KMS-11 (cell line): ENCODE measurements around the gene TOGARAM2.

Source experiments
- H2AFZ ChIP-seq: fragments of 200-600 bp; sonication (generic); 2 replicates; pipeline ENCODE4 v1.6.1; 2016; ENCODE audit warnings: antibody characterized with exemption, mixed run types, low read depth
- H3K27ac ChIP-seq: fragments of 200-600 bp; sonication (generic); 2 replicates; pipeline ENCODE4 v1.6.1; 2016; ENCODE audit warnings: mild to moderate bottlenecking, mixed run types
- H3K27me3 ChIP-seq: fragments of 200-600 bp; sonication (generic); 2 replicates; pipeline ENCODE4 v1.6.1; 2017; ENCODE audit warnings: mild to moderate bottlenecking, low read depth, mixed run types, moderate library complexity; ENCODE audit not compliant: insufficient read depth
- H3K36me3 ChIP-seq: fragments of 200-600 bp; sonication (generic); 2 replicates; pipeline ENCODE4 v1.6.1; 2017; ENCODE audit warnings: mild to moderate bottlenecking, mixed run types; ENCODE audit not compliant: insufficient read depth
- H3K4me1 ChIP-seq: fragments of 200-600 bp; sonication (generic); 2 replicates; pipeline ENCODE4 v1.6.1; 2016; ENCODE audit warnings: mild to moderate bottlenecking, low read depth, mixed run types; ENCODE audit not compliant: poor library complexity, severe bottlenecking
- H3K4me2 ChIP-seq: fragments of 200-600 bp; sonication (generic); 2 replicates; pipeline ENCODE4 v1.7.0; 2016; ENCODE audit warnings: mild to moderate bottlenecking, mixed run types
- H3K4me3 ChIP-seq: fragments of 200-600 bp; sonication (generic); IDR thresholded peaks from 2 replicates; pipeline ENCODE4 v1.6.1; 2017; ENCODE audit warnings: low read depth, low read length, mixed read lengths; ENCODE audit not compliant: insufficient read depth
- H3K79me2 ChIP-seq: fragments of 200-600 bp; sonication (generic); 2 replicates; pipeline ENCODE4 v1.6.1; 2016; ENCODE audit warnings: low read depth, mixed run types; ENCODE audit not compliant: insufficient read depth
- H3K9ac ChIP-seq: fragments of 200-600 bp; sonication (generic); 2 replicates; pipeline ENCODE4 v1.6.1; 2016; ENCODE audit warnings: mild to moderate bottlenecking, mixed run types
- H4K20me1 ChIP-seq: fragments of 200-600 bp; sonication (generic); 2 replicates; pipeline ENCODE4 v1.6.1; 2016; ENCODE audit warnings: mild to moderate bottlenecking, mixed run types; ENCODE audit not compliant: insufficient read depth
- CTCF ChIP-seq: fragments of 200-600 bp; sonication (generic); conservative IDR thresholded peaks from 2 replicates; pipeline ENCODE4 v1.6.1; 2017; ENCODE audit warnings: low read depth, mild to moderate bottlenecking, antibody characterized with exemption, low read length, moderate library complexity, mixed read lengths

The TOGARAM2 gene

GRCh38 chr2:28951910-28952835, 28.9 kb upstream of the TOGARAM2 start:
- Histone ChIP-seq H3K4me1 (no peaks in the 10 kb centered on the region), H3K79me2 (no peaks in the 10 kb centered on the region), H4K20me1 (no peaks in the 10 kb centered on the region; the same call in 1 of the 2 replicates), H3K4me3 (no peak overlapping the region), H3K36me3 (peaks cover 11% of the 10 kb centered on the region; the same call in 1 of the 2 replicates), H2AFZ (no peak overlapping the region), H3K4me2 (no peak overlapping the region), H3K27ac (no peak overlapping the region), H3K27me3 (no peaks in the 10 kb centered on the region), H3K9ac (no peak overlapping the region)
- no peak for TF ChIP-seq CTCF

GRCh38 chr2:28952836-28953211, 28.3 kb upstream of the TOGARAM2 start:
- Histone ChIP-seq H3K9ac (no peak overlapping the region), H3K79me2 (no peaks in the 10 kb centered on the region), H4K20me1 (no peaks in the 10 kb centered on the region; the same call in 1 of the 2 replicates), H3K4me1 (no peaks in the 10 kb centered on the region), H3K4me2 (no peak overlapping the region), H3K4me3 (no peak overlapping the region), H3K27me3 (no peaks in the 10 kb centered on the region; the same call in 1 of the 2 replicates), H2AFZ (no peak overlapping the region), H3K27ac (no peak overlapping the region), H3K36me3 (peaks cover 6% of the 10 kb centered on the region; the same call in 1 of the 2 replicates)
- TF ChIP-seq CTCF, result no peak

GRCh38 chr2:28955467-28955866, 25.6 kb upstream of the TOGARAM2 start:
- no peaks in the 10 kb centered on the region for H3K4me1 ChIP-seq
- no peak overlapping the region for H3K4me3 ChIP-seq
- no peaks in the 10 kb centered on the region for H4K20me1 ChIP-seq
- H3K27me3 ChIP-seq, result no peaks in the 10 kb centered on the region; the same call in 1 of the 2 replicates
- H3K36me3 ChIP-seq, result no peaks in the 10 kb centered on the region
- no peak overlapping the region for H3K27ac ChIP-seq
- H3K4me2 ChIP-seq, result no peak overlapping the region
- no peak for TF ChIP-seq CTCF
- H3K79me2 ChIP-seq, result no peaks in the 10 kb centered on the region
- no peak overlapping the region for H2AFZ ChIP-seq
- no peak overlapping the region for H3K9ac ChIP-seq

- no peaks in the 10 kb centered on the region; the same call in 1 of the 2 replicates for H3K27me3 ChIP-seq
- H2AFZ ChIP-seq, result no peak overlapping the region
- H3K79me2 ChIP-seq, result no peaks in the 10 kb centered on the region
- H4K20me1 ChIP-seq, result no peaks in the 10 kb centered on the region
- TF ChIP-seq CTCF, result no peak; the same call in 1 of the 2 replicates
- H3K4me2 ChIP-seq, result no peak overlapping the region
- no peaks in the 10 kb centered on the region for H3K4me1 ChIP-seq
- H3K27ac ChIP-seq, result no peak overlapping the region
- H3K9ac ChIP-seq, result no peak overlapping the region
- H3K4me3 ChIP-seq, result no peak overlapping the region
- no peaks in the 10 kb centered on the region for H3K36me3 ChIP-seq
Observed at GRCh38 chr2:28956415-28956826, 24.7 kb upstream of the TOGARAM2 start.
